Small intestine (tissue), 7 donors: ENCODE results near the gene SNX32. TPM values are rescaled to one million over a fixed set of nuclear protein-coding genes. Genes with fewer than 3 reads are reported as not detected.

ENCODE experiments used
- DNase-seq, 2 donors: peaks; one replicate each; pipeline versions ENCODE4 v3.0.0 to v3.0.0-alpha.2; 2013
- FAIRE-seq: peaks from 2 replicates; lab custom pipeline; 2012; peaks lifted over from hg19 to GRCh38; lab: Jason Lieb, UNC
- H3K27ac ChIP-seq, 3 donors: one replicate each; pipeline ENCODE4 v1.5.1; 2013; ENCODE audit warnings: low read length in 2 of 3, mild to moderate bottlenecking in 2 of 3, control low read depth in 1 of 3, inconsistent platforms in 1 of 3, low read depth in 1 of 3, moderate library complexity in 1 of 3
- H3K27me3 ChIP-seq, 3 donors: one replicate each; pipeline ENCODE4 v1.6.1; 2013; ENCODE audit warnings: low read length in 3 of 3, inconsistent platforms in 1 of 3; ENCODE audit not compliant: control insufficient read depth in 3 of 3, insufficient read depth in 3 of 3
- H3K36me3 ChIP-seq, 3 donors: one replicate each; pipeline ENCODE4 v1.6.1; 2013; ENCODE audit warnings: low read length in 3 of 3, inconsistent platforms in 1 of 3, low read depth in 1 of 3, mild to moderate bottlenecking in 1 of 3, moderate library complexity in 1 of 3; ENCODE audit not compliant: control insufficient read depth in 3 of 3, insufficient read depth in 2 of 3
- H3K4me1 ChIP-seq, 3 donors: one replicate each; pipeline ENCODE4 v1.6.1; 2013; ENCODE audit warnings: low read length in 2 of 3, inconsistent platforms in 1 of 3, low read depth in 1 of 3, mild to moderate bottlenecking in 1 of 3, moderate library complexity in 1 of 3; ENCODE audit not compliant: control insufficient read depth in 3 of 3, insufficient read depth in 2 of 3
- H3K4me3 ChIP-seq, 3 donors: one replicate each; pipeline ENCODE4 v1.5.1; 2013; ENCODE audit warnings: low read length in 3 of 3, control low read depth in 1 of 3, inconsistent platforms in 1 of 3, low read depth in 1 of 3, mild to moderate bottlenecking in 1 of 3, moderate library complexity in 1 of 3
- H3K9me3 ChIP-seq, 2 donors: one replicate each; pipeline ENCODE4 v1.6.1; 2013; ENCODE audit warnings: low read depth in 1 of 2, low read length in 1 of 2; ENCODE audit not compliant: control insufficient read depth in 2 of 2, insufficient read depth in 1 of 2
- WGBS, 3 donors: extraction: QIAGEN DNeasy Blood & Tissue Kit; methylation state at CpG; one replicate each; pipeline ENCODE4 v1.1.7; 2013; 5-methylcytosine and 5-hydroxymethylcytosine counted together
- polyA plus RNA-seq, 4 donors: library from polyadenylated mRNA; stranded (reverse) in 3 of 4; unstranded in 1 of 4; fragments of 200-250 nt in 3 of 4; fragments of 120-200 nt in 1 of 4; gene quantifications; one replicate each; pipeline versions ENCODE4 v1.2.1 to v1.2.3, GENCODE V29; 2013
- donor health status: healthy with polysubstance abuse.
- donor health status: control.
- donor health status: control.
- donor health status: Bipolar disorder and iron deficiency.
- donor health status: healthy.

SNX32 gene
- polyA plus RNA-seq, 4 donors, result 0.54 to 4.0 (median 1.8) TPM

DNA sequence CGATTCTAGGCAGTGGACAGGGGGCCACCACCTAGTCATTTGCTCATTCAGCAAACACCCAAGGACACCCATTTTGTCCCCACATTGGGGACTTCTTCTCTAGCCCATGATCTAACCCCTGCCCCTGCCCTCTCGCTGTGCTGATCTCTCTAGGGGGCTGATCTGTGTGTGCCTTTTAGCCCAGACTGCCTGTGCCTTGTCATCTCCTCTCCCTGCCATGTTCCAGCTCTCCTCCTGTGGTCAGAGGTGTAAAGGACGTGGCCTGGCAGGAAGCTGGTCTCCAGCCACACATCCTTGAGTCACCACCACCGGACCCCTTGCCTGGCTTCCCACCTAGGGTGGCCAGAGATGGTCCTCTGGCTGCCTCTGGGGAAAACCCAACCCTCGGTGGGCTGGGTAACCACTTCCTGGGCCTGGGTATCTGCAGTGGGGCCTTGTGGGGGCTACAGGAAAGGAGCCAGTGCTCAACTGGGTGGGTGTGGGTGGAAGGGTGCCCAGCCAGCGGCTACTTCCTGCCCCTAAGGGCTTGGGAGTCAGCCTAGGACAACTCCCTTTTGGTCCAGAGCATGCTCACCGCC lies 47.2 kb downstream of the SNX32 start:
- WGBS, 3 donors, result 61 to 83% (median 69%) methylated on average over 7 of the region's 7 CpGs
- no peak for DNase-seq

DNA sequence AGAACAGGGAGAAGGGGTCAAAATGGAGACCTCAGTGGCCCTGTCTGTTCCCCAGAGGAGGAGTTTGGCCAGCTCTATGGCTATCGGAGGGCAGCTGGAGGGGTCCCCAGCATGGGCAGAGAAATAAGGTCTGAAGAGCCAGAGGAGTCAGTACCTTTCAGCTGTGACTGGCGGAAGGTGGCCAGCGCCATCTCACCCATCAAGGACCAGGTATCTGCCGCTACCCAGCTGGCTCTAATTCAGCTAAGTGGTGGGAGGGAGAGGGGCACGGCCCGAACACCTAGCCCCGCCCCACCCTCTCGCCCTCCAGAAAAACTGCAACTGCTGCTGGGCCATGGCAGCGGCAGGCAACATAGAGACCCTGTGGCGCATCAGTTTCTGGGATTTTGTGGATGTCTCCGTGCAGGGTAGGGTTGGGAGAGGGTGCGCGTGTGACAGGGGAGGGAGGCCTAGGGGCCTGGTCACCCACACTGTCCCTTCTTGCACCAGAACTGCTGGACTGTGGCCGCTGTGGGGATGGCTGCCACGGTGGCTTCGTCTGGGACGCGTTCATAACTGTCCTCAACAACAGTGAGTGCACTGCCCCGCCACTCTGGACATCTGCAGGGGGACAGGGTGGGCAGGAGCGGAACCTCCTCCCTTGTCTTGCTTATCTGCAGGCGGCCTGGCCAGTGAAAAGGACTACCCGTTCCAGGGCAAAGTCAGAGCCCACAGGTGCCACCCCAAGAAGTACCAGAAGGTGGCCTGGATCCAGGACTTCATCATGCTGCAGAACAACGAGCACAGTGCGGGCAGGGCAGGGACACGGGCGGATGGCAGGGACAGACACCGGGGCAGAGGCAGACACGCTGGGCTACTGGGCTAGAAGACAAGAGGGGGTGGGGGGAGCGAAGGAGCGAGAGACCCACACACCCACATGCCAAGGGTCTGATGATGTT lies 48.6 kb downstream of the SNX32 start:
- H3K9me3 ChIP-seq, result no peaks in the 10 kb centered on the region
- H3K27me3 ChIP-seq, result no peaks in the 10 kb centered on the region
- no peak overlapping the region for H3K4me3 ChIP-seq
- no peak overlapping the region for H3K27ac ChIP-seq
- FAIRE-seq, result no peak
- DNase-seq, result no peak
- H3K36me3 ChIP-seq, result peaks cover 0 to 68% (median 13%) of the 10 kb centered on the region in 3 donors
- H3K4me1 ChIP-seq, result peaks cover 4 to 25% (median 5%) of the 10 kb centered on the region in 3 donors
- 88 to 93% (median 92%) methylated on average over 30 of the region's 30 CpGs for WGBS, 3 donors

More for the DNA sequence above, 47.2 kb downstream of the SNX32 start:
- Histone ChIP-seq H3K27ac (peak overlapping the region in 1 of 3 donors; percentile 25), H3K27me3 (no peaks in the 10 kb centered on the region), H3K36me3 (peaks cover 0 to 58% (median 13%) of the 10 kb centered on the region in 3 donors), H3K9me3 (no peaks in the 10 kb centered on the region), H3K4me1 (peaks cover 0 to 11% (median 2%) of the 10 kb centered on the region in 3 donors), H3K4me3 (no peak overlapping the region)
- no peak for FAIRE-seq

DNA sequence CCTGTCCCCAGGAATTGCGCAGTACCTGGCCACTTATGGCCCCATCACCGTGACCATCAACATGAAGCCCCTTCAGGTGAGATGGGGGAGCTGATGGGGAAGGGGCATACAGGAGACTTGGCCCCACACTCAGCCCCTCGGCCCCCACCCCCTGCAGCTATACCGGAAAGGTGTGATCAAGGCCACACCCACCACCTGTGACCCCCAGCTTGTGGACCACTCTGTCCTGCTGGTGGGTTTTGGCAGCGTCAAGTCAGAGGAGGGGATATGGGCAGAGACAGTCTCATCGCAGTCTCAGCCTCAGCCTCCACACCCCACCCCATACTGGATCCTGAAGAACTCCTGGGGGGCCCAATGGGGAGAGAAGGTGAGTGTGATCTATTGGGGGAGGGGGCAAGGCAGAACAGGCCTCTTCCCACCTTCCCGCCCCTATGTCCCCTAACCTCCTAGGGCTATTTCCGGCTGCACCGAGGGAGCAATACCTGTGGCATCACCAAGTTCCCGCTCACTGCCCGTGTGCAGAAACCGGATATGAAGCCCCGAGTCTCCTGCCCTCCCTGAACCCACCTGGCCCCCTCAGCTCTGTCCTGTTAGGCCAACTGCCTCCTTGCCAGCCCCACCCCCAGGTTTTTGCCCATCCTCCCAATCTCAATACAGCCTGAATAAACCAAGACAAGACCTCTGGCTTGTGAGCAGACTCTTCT lies 49.4 kb downstream of the SNX32 start:
- 92 to 94% (median 94%) methylated on average over 12 to 13 of the region's 13 CpGs for WGBS, 3 donors
- Histone ChIP-seq H3K27me3 (no peaks in the 10 kb centered on the region), H3K9me3 (no peaks in the 10 kb centered on the region), H3K27ac (no peak overlapping the region), H3K4me3 (no peak overlapping the region), H3K36me3 (peaks cover 0 to 69% (median 13%) of the 10 kb centered on the region in 3 donors), H3K4me1 (peaks cover 8 to 30% (median 9%) of the 10 kb centered on the region in 3 donors)
- no peak for FAIRE-seq
- DNase-seq, result no peak

DNA sequence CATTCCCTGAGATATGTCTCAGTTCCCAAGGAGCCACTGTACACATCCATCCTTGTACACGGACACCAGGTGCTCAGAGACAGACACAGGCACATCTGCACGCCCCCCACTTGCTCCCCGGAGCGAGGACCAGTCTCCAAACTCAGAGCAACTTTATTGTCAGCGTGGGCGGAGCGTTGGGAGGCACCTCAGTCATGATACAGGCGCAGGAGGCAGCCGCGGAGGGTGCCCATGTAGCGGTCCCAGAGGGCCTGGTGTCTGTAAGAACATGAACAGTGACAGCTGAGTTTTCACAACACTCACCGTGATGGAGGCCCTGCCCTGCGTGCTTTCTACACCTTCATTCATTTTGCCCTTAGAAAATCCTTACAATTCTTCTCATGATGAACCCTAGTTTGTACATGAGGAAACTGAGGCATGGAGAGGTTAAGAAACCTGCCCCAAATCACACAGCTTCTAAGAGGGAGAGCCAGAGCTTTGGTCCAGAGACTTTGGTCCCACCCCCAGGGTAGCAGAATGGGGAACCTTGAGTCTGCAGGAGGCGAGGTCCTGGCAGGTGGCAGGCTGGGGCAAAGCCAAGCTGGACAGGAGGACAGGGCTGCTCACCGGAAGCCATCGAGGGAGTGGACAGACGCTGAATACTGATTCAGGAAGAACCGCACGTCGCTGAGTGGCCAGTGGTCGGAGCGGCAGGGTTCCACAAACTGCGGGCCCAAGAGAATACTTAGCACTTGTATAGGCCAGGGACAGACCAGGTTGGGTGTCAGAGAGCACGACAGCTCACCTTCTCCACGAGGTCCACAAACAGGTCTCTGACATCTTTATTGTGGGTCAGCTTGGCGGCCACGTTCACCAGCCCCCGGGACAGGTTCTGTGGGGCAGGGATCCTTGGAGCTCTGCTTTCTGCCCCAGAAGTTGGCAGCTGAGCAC lies 50.3 kb downstream of the SNX32 start:
- 81 to 87% (median 83%) methylated on average over 28 of the region's 28 CpGs for WGBS, 3 donors
- H3K36me3 ChIP-seq, result peaks cover 0 to 69% (median 13%) of the 10 kb centered on the region in 3 donors
- no peaks in the 10 kb centered on the region for H3K9me3 ChIP-seq
- H3K4me3 ChIP-seq, result no peak overlapping the region
- H3K4me1 ChIP-seq, result peaks cover 8 to 35% (median 9%) of the 10 kb centered on the region in 3 donors
- H3K27me3 ChIP-seq, result peaks cover 0 to 2% (median 0%) of the 10 kb centered on the region in 3 donors
- no peak overlapping the region for H3K27ac ChIP-seq
- FAIRE-seq (no peak), DNase-seq (no peak)

DNA sequence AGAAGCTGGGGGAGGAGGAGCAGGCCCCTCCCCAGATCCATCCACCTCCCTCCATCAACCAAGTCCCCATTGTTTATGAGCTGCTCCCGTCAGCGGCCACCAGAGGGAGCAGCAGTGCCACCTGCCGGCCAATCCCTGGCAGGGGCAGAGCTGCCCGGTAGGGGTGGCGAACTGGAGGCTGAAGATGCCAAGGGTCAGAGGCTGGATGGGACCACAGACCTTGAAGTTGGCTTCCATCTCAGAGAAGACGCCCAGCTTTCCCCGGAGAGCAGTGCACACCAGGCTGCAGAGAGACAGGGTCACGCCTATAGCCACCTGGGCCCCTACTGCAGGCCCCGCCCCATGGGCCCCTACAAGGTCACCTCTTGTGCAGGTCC lies 50.9 kb downstream of the SNX32 start:
- FAIRE-seq (no peak), DNase-seq (peak; percentile 74 to 85)
- WGBS, 3 donors, result 12 to 20% (median 15%) methylated on average over 9 of the region's 9 CpGs
- Histone ChIP-seq H3K4me3 (no peak overlapping the region), H3K9me3 (no peaks in the 10 kb centered on the region), H3K4me1 (peaks cover 8 to 41% (median 11%) of the 10 kb centered on the region in 3 donors), H3K27ac (peak overlapping the region in 1 of 3 donors; percentile 4), H3K27me3 (peaks cover 0 to 8% (median 0%) of the 10 kb centered on the region in 3 donors), H3K36me3 (peaks cover 0 to 69% (median 13%) of the 10 kb centered on the region in 3 donors)

DNA sequence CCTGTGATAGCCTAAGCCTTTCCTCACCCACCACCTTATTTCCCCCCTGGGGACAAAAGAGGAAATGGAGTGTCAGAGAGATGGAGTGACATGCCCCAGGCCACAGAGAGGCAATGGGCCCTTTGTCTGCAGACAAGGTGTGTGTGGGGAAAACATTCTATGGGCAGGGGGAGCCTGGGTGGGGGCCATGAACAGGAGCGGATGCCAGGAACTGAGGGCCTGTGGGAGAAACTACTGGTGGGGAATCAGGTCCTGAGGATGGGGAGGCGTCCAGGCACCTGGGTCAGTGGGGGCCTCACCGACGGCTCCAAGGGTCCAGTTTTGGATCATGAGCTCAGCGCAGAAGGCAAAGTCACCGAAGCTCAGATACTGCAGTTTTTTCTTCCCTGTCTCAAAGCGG lies 51.5 kb downstream of the SNX32 start:
- Histone ChIP-seq H3K9me3 (no peaks in the 10 kb centered on the region), H3K27ac (no peak overlapping the region), H3K27me3 (peaks cover 0 to 9% (median 0%) of the 10 kb centered on the region in 3 donors), H3K36me3 (peaks cover 0 to 65% (median 13%) of the 10 kb centered on the region in 3 donors), H3K4me1 (peaks cover 8 to 47% (median 11%) of the 10 kb centered on the region in 3 donors), H3K4me3 (no peak overlapping the region)
- FAIRE-seq, result no peak
- DNase-seq, result no peak
- WGBS, 3 donors, result 93 to 97% (median 95%) methylated on average over 7 of the region's 7 CpGs

DNA sequence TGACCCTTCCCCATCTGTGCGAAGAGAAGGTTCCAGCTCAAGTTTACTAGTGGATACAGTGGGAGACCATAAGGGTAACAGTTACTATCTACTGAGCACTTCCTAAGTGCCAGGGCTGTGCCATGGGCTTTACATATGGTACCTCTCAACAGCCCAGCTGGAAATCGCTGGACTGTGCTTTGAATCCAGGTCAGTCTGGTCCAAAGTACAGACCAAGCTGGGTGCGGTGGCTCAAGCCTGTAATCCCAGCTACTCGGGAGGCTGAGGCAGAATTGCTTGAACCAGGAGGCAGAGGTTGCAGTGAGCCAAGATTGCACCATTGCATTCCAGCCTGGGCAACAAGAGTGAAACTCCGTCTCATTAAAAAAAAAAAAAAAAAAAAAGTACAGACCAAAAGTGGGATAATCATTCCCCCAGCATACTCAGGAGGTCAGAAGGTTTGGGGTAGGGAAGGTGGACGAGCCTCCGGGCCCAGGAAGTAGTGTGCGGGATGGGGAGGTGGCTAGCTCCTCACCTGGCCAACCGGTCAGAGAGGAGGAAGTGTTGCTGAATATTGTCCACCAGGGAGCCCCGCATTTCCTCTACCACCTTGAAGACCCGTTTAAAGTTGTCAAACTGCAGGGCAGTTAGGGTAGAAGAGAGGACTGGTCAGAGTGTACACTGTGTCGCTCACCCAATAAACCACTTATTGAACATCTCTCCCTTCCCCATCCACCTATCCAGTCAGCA lies 52.2 kb downstream of the SNX32 start:
- peak in 1 of 2 donors; percentile 70 for DNase-seq
- no peak overlapping the region for H3K4me3 ChIP-seq
- peaks cover 8 to 47% (median 11%) of the 10 kb centered on the region in 3 donors for H3K4me1 ChIP-seq
- WGBS, 3 donors, result 67 to 88% (median 77%) methylated on average over 12 of the region's 12 CpGs
- H3K27ac ChIP-seq, result peak overlapping the region in 2 of 3 donors; percentile 64 to 95
- no peak for FAIRE-seq
- peaks cover 0 to 9% (median 0%) of the 10 kb centered on the region in 3 donors for H3K27me3 ChIP-seq
- peaks cover 0 to 61% (median 13%) of the 10 kb centered on the region in 3 donors for H3K36me3 ChIP-seq
- no peaks in the 10 kb centered on the region for H3K9me3 ChIP-seq
